Measurements from ENCODE around the gene DCUN1D2.

DNA sequence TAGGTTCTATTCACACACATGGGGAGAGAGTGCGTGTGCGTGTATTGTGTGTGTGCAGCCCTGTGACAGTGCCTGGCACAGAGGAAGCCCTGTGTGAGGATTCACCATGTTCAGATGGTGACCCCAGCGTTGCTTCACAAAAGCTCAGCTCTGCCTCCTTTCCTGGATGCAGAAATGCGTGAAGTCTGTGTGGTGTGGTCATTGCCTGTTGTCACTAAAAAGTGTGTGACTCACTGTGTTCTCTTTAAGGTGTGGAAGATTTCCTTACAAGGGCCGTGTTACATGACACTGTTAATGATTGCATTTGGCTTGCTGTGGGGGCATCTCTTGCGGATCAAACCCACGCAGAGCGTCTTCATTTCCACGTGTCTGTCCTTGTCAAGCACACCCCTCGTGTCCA, 19.5 kb upstream of the DCUN1D2 start:
- TF ChIP-seq, protein P1, sequence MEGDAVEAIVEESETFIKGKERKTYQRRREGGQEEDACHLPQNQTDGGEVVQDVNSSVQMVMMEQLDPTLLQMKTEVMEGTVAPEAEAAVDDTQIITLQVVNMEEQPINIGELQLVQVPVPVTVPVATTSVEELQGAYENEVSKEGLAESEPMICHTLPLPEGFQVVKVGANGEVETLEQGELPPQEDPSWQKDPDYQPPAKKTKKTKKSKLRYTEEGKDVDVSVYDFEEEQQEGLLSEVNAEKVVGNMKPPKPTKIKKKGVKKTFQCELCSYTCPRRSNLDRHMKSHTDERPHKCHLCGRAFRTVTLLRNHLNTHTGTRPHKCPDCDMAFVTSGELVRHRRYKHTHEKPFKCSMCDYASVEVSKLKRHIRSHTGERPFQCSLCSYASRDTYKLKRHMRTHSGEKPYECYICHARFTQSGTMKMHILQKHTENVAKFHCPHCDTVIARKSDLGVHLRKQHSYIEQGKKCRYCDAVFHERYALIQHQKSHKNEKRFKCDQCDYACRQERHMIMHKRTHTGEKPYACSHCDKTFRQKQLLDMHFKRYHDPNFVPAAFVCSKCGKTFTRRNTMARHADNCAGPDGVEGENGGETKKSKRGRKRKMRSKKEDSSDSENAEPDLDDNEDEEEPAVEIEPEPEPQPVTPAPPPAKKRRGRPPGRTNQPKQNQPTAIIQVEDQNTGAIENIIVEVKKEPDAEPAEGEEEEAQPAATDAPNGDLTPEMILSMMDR (IDR thresholded peaks at IDR 0.05 in 2 of 3, conservative IDR thresholded peaks at IDR 0.05 in 1 of 3; ENCODE audit: control insufficient read depth in 2 of 3, extremely low read depth in 1 of 3, insufficient read depth in 1 of 3, low read depth in 3 of 3, low read length in 3 of 3) = no peak
- TF ChIP-seq POLR2A (IDR thresholded peaks at IDR 0.05; ENCODE audit: low read depth, low read length) (no peak), POLR2AphosphoS5 (IDR thresholded peaks at IDR 0.05; ENCODE audit: low read length) (no peak), EZH2 (IDR thresholded peaks at IDR 0.05; ENCODE audit: borderline replicate concordance, control insufficient read depth, low read depth, low read length) (no peak), SREBF1 (IDR thresholded peaks at IDR 0.05; ENCODE audit: low read length) (no peak), IKZF2 (IDR thresholded peaks at IDR 0.05) (no peak), ZNF24 (IDR thresholded peaks at IDR 0.05) (no peak), TAF1 (IDR thresholded peaks at IDR 0.05; ENCODE audit: borderline replicate concordance, low read depth, low read length) (no peak), RCOR1 (conservative IDR thresholded peaks at IDR 0.05; ENCODE audit: low read depth, low read length) (no peak), WRNIP1 (IDR thresholded peaks at IDR 0.05; ENCODE audit: borderline replicate concordance, low read depth, low read length) (no peak), PAX8 (IDR thresholded peaks at IDR 0.05) (no peak), ZNF622 (IDR thresholded peaks at IDR 0.05) (no peak)
- TF ChIP-seq, protein P2, sequence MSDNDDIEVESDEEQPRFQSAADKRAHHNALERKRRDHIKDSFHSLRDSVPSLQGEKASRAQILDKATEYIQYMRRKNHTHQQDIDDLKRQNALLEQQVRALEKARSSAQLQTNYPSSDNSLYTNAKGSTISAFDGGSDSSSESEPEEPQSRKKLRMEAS (IDR thresholded peaks at IDR 0.05; ENCODE audit: low read depth, low read length) = no peak
